A549 (cell line): Measurements from ENCODE around the gene HDGFL2. TPM values are rescaled to one million over a fixed set of nuclear protein-coding genes. Genes with fewer than 3 reads are reported as not detected.

Experiments used
- ATAC-seq, 2 experiments: fragments of 200-7000 bp in 1 of 2; fragments of >200 bp in 1 of 2; cut with Nextera tagmentation in 1 of 2; cut with Tn5 transposase in 1 of 2; 3 replicates each; pipeline versions ENCODE4 v1.8.0 to v1.9.1; 2018 to 2020; ENCODE audit warnings: mild to moderate bottlenecking in 1 of 2, moderate library complexity in 1 of 2
- CTCF ChIA-PET: fragments of 300-600 bp; sonication (Branson Sonifier 250); formaldehyde crosslinking; extraction: SDS; loops from one replicate; lab custom pipeline; 2021; ENCODE audit warnings: antibody characterized with exemption, inconsistent platforms; lab: Yijun Ruan, JAX
- POLR2A ChIA-PET: fragments of 350-600 bp; formaldehyde crosslinking; extraction: SDS; loops from one replicate; lab custom pipeline; 2021; ENCODE audit warnings: antibody characterized with exemption, inconsistent platforms; lab: Yijun Ruan, JAX
- DNase-seq, 2 experiments: peaks; one replicate each; pipeline versions ENCODE4 v3.0.0 to v3.0.0-alpha.2; 2011 to 2016; ENCODE audit warnings: low read depth in 1 of 2, low spot score in 1 of 2
- FAIRE-seq: peaks from 2 replicates; lab custom pipeline; 2011; peaks lifted over from hg19 to GRCh38; lab: Jason Lieb, UNC
- H3K27ac ChIP-seq, 2 experiments: fragments of >200 bp; sonication (Bioruptor Twin); formaldehyde crosslinking; 3 replicates each; pipeline ENCODE4 v1.5.1; 2016 to 2017
- H3K4me1 ChIP-seq: fragments of >200 bp; sonication (Bioruptor Twin); formaldehyde crosslinking; 3 replicates; pipeline ENCODE4 v1.6.1; 2016
- H3K4me2 ChIP-seq: fragments of >200 bp; sonication (Bioruptor Twin); formaldehyde crosslinking; 3 replicates; pipeline ENCODE4 v1.6.1; 2016
- H3K4me3 ChIP-seq: fragments of >200 bp; sonication (Bioruptor Twin); formaldehyde crosslinking; 3 replicates; pipeline ENCODE4 v1.5.1; 2016
- H3K9me3 ChIP-seq: fragments of >200 bp; sonication (Bioruptor Twin); formaldehyde crosslinking; 3 replicates; pipeline ENCODE4 v1.6.1; 2016
- ATOH8 ChIP-seq: fragments of 250-450 bp; sonication (Bioruptor Pico); IDR thresholded peaks from 2 replicates; pipeline ENCODE4 v1.5.0; 2020; ENCODE audit warnings: low read depth, mild to moderate bottlenecking, moderate library complexity
- CBX2 ChIP-seq: fragments of 200-600 bp; sonication (generic); IDR thresholded peaks from 2 replicates; pipeline ENCODE4 v1.6.1; 2016; ENCODE audit warnings: low read depth, mild to moderate bottlenecking, borderline replicate concordance
- CBX8 ChIP-seq: fragments of 200-600 bp; sonication (generic); IDR thresholded peaks from 2 replicates; pipeline ENCODE4 v1.6.1; 2016
- CEBPB ChIP-seq, 2 experiments: fragments of >200 bp in 1 of 2; sonication (Bioruptor Twin) in 1 of 2; formaldehyde crosslinking in 1 of 2; IDR thresholded peaks; 2 replicates each; pipeline ENCODE4 v1.6.1; 2012 to 2016
- CHD2 ChIP-seq: fragments of 150-350 bp; IDR thresholded peaks from 2 replicates; pipeline ENCODE4 v1.6.1; 2014; ENCODE audit warnings: low read length; ENCODE audit not compliant: partially characterized antibody
- CHD4 ChIP-seq: fragments of 200-600 bp; sonication (generic); IDR thresholded peaks from 2 replicates; pipeline ENCODE4 v1.6.1; 2016; ENCODE audit warnings: antibody characterized with exemption, mild to moderate bottlenecking, borderline replicate concordance
- EHF ChIP-seq: fragments of 250-450 bp; sonication (Bioruptor Pico); IDR thresholded peaks from 2 replicates; pipeline ENCODE4 v1.5.0; 2020; ENCODE audit warnings: mild to moderate bottlenecking
- EHMT2 ChIP-seq: fragments of 200-600 bp; sonication (generic); IDR thresholded peaks from 2 replicates; pipeline ENCODE4 v1.6.1; 2016; ENCODE audit warnings: antibody characterized with exemption, low read depth, mild to moderate bottlenecking, moderate library complexity
- ELK1 ChIP-seq: fragments of 150-350 bp; IDR thresholded peaks from 2 replicates; pipeline ENCODE4 v1.6.1; 2014; ENCODE audit warnings: low read depth, mild to moderate bottlenecking, low read length
- FOSL2 ChIP-seq, 2 experiments: fragments of 450-650 bp in 1 of 2; fragments of >200 bp in 1 of 2; sonication (Bioruptor Twin) in 1 of 2; formaldehyde crosslinking; IDR thresholded peaks; 2 replicates each; pipeline versions ENCODE4 v1.5.0 to v1.6.1; 2016 to 2020; ENCODE audit warnings: mild to moderate bottlenecking in 1 of 2, moderate library complexity in 1 of 2
- GATA3 ChIP-seq: IDR thresholded peaks from 2 replicates; pipeline ENCODE4 v1.6.1; 2012; ENCODE audit warnings: borderline replicate concordance
- HES2 ChIP-seq: fragments of >200 bp; sonication (Bioruptor Twin); formaldehyde crosslinking; IDR thresholded peaks from 2 replicates; pipeline ENCODE4 v1.6.1; 2016
- JUN ChIP-seq, 2 experiments: fragments of >200 bp; sonication (Bioruptor Twin); formaldehyde crosslinking; IDR thresholded peaks; 2 replicates in 1 of 2; 3 replicates in 1 of 2; pipeline ENCODE4 v1.6.1; 2016 to 2017
- JUNB ChIP-seq: fragments of >200 bp; sonication (Bioruptor Twin); formaldehyde crosslinking; IDR thresholded peaks from 2 replicates; pipeline ENCODE4 v1.6.1; 2016
- KDM5A ChIP-seq: fragments of 200-600 bp; sonication (generic); IDR thresholded peaks from 2 replicates; pipeline ENCODE4 v1.6.1; 2016; ENCODE audit warnings: antibody characterized with exemption, mild to moderate bottlenecking
- MAZ ChIP-seq: fragments of 150-350 bp; IDR thresholded peaks from 2 replicates; pipeline ENCODE4 v1.6.1; 2014; ENCODE audit warnings: antibody characterized with exemption, low read depth, low read length, borderline replicate concordance
- MYC ChIP-seq: IDR thresholded peaks from 2 replicates; pipeline ENCODE4 v1.6.1; 2012; ENCODE audit warnings: mild to moderate bottlenecking, inconsistent platforms, low read length, improper control_type of control experiment, borderline replicate concordance
- NFE2L2 ChIP-seq: fragments of 150-350 bp; conservative IDR thresholded peaks from 2 replicates; pipeline ENCODE4 v1.6.1; 2014; ENCODE audit warnings: low read length
- NPAS2 ChIP-seq: fragments of 250-450 bp; sonication (Bioruptor Pico); IDR thresholded peaks from 2 replicates; pipeline ENCODE4 v1.8.0; 2022; ENCODE audit warnings: mild to moderate bottlenecking, moderate library complexity, borderline replicate concordance
- NR3C1 ChIP-seq: fragments of >200 bp; sonication (Bioruptor Twin); formaldehyde crosslinking; IDR thresholded peaks from 3 replicates; pipeline ENCODE4 v1.6.1; 2017
- PHF8 ChIP-seq: fragments of 200-600 bp; sonication (generic); IDR thresholded peaks from 2 replicates; pipeline ENCODE4 v1.6.1; 2016; ENCODE audit warnings: low read depth, mild to moderate bottlenecking, antibody characterized with exemption, moderate library complexity, borderline replicate concordance
- POLR2A ChIP-seq: IDR thresholded peaks from 2 replicates; pipeline ENCODE4 v1.6.1; 2012; ENCODE audit warnings: mild to moderate bottlenecking, low read length
- RARB ChIP-seq: fragments of 250-450 bp; sonication (Bioruptor Pico); IDR thresholded peaks from 2 replicates; pipeline ENCODE4 v1.8.0; 2021; ENCODE audit warnings: mild to moderate bottlenecking, moderate library complexity
- RFX5 ChIP-seq: fragments of 450-650 bp; IDR thresholded peaks from 2 replicates; pipeline ENCODE4 v1.7.1; 2014; ENCODE audit warnings: antibody characterized with exemption, mild to moderate bottlenecking, moderate library complexity
- TFCP2L1 ChIP-seq: fragments of 250-450 bp; sonication (Bioruptor Pico); IDR thresholded peaks from 2 replicates; pipeline ENCODE4 v1.5.0; 2021; ENCODE audit warnings: mild to moderate bottlenecking
- TP53 ChIP-seq: fragments of 250-450 bp; sonication (Bioruptor Pico); IDR thresholded peaks from 2 replicates; pipeline ENCODE4 v1.5.0; 2021; ENCODE audit warnings: mild to moderate bottlenecking, moderate library complexity
- ZFP36 ChIP-seq: fragments of 450-650 bp; IDR thresholded peaks from 2 replicates; pipeline ENCODE4 v1.6.1; 2014; ENCODE audit warnings: borderline replicate concordance; ENCODE audit not compliant: partially characterized antibody
- ZNF302 ChIP-seq: fragments of 250-450 bp; sonication (Bioruptor Pico); IDR thresholded peaks from 2 replicates; pipeline ENCODE4 v1.9.0; 2021; ENCODE audit warnings: inconsistent platforms, mild to moderate bottlenecking, moderate library complexity
- WGBS: methylation state at CpG from one replicate; pipeline ENCODE4 v1.1.6; 2017; ENCODE audit errors: missing lambda C conversion rate; 5-methylcytosine and 5-hydroxymethylcytosine counted together
- polyA plus RNA-seq, 4 experiments: library from polyadenylated mRNA; depleted of rRNA in 3 of 4; stranded (reverse); fragments of >200 nt; fragmentation: RNase III in 1 of 4; extraction: RNeasy Plus Mini Kit Qiagen cat#74134 plus additional on column Dnase treatment in 1 of 4; gene quantifications; 2 replicates in 3 of 4; 3 replicates in 1 of 4; pipeline ENCODE4 v1.2.3, GENCODE V29; 2011 to 2017
- TF ChIP-seq, protein P1 (sequence below): fragments of >200 bp; sonication (Bioruptor Twin); formaldehyde crosslinking; IDR thresholded peaks from 3 replicates; pipeline ENCODE4 v1.6.1; 2016
- TF ChIP-seq, protein P2 (sequence below): fragments of 200-600 bp; sonication (generic); IDR thresholded peaks from 2 replicates; pipeline ENCODE4 v1.6.1; 2016; ENCODE audit warnings: antibody characterized with exemption, mild to moderate bottlenecking, moderate library complexity

Gene HDGFL2
- polyA plus RNA-seq, 2 of the 4 experiments (the other 2 are of a cell fraction) = 10.8 to 34.3 TPM

- ATAC-seq = no peak
- no peak for FAIRE-seq
- no peaks in the 10 kb centered on the region for H3K9me3 ChIP-seq
- DNase-seq = no peak
- TF ChIP-seq CHD4 (no peak), GATA3 (no peak), RFX5 (no peak), POLR2A (no peak), CEBPB (IDR thresholded peaks at IDR 0.05) (no peak), CBX2 (no peak), PHF8 (no peak), CBX8 (no peak), RARB (CRISPR knock-in tag) (no peak), ATOH8 (CRISPR knock-in tag) (no peak), JUN (IDR thresholded peaks at IDR 0.05) (no peak), MAZ (no peak), KDM5A (no peak), ZNF302 (CRISPR knock-in tag) (no peak), NFE2L2 (no peak), HES2 (no peak), ELK1 (no peak), ZFP36 (no peak)
- TF ChIP-seq, protein P1, sequence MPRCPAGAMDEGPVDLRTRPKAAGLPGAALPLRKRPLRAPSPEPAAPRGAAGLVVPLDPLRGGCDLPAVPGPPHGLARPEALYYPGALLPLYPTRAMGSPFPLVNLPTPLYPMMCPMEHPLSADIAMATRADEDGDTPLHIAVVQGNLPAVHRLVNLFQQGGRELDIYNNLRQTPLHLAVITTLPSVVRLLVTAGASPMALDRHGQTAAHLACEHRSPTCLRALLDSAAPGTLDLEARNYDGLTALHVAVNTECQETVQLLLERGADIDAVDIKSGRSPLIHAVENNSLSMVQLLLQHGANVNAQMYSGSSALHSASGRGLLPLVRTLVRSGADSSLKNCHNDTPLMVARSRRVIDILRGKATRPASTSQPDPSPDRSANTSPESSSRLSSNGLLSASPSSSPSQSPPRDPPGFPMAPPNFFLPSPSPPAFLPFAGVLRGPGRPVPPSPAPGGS = no peak
- no peak overlapping the region for H3K4me2 ChIP-seq
- WGBS = 95% methylated on average over 6 of the region's 6 CpGs
- H3K4me3 ChIP-seq = no peak overlapping the region
- no peak overlapping the region for H3K27ac ChIP-seq
- CTCF ChIA-PET = interaction anchor here (0.8 to 2.6 kb wide), 2 partner anchors 25 kb away, joined by 3 to 6 read pairs; partner anchors contain the start of gene SH3GL1
- POLR2A ChIA-PET = no interaction called here
- no peaks in the 10 kb centered on the region for H3K4me1 ChIP-seq
Measured at GRCh38 chr19:4425537-4425936, 46.6 kb upstream of the HDGFL2 start.

GRCh38 chr19:4428326-4428975, 43.6 kb upstream of the HDGFL2 start:
- ATAC-seq = no peak
- 86% methylated on average over 9 of the region's 20 CpGs for WGBS
- H3K9me3 ChIP-seq = no peaks in the 10 kb centered on the region
- CTCF ChIA-PET = interaction anchor here (2.7 kb wide), 1 partner anchor 28 kb away, joined by 11 read pairs; the partner anchor contains the start of gene SH3GL1
- POLR2A ChIA-PET = no interaction called here
- FAIRE-seq = no peak
- no peak for DNase-seq
- no peak overlapping the region for H3K27ac ChIP-seq
- no peak overlapping the region for H3K4me2 ChIP-seq
- H3K4me1 ChIP-seq = no peaks in the 10 kb centered on the region
- TF ChIP-seq, protein P2, sequence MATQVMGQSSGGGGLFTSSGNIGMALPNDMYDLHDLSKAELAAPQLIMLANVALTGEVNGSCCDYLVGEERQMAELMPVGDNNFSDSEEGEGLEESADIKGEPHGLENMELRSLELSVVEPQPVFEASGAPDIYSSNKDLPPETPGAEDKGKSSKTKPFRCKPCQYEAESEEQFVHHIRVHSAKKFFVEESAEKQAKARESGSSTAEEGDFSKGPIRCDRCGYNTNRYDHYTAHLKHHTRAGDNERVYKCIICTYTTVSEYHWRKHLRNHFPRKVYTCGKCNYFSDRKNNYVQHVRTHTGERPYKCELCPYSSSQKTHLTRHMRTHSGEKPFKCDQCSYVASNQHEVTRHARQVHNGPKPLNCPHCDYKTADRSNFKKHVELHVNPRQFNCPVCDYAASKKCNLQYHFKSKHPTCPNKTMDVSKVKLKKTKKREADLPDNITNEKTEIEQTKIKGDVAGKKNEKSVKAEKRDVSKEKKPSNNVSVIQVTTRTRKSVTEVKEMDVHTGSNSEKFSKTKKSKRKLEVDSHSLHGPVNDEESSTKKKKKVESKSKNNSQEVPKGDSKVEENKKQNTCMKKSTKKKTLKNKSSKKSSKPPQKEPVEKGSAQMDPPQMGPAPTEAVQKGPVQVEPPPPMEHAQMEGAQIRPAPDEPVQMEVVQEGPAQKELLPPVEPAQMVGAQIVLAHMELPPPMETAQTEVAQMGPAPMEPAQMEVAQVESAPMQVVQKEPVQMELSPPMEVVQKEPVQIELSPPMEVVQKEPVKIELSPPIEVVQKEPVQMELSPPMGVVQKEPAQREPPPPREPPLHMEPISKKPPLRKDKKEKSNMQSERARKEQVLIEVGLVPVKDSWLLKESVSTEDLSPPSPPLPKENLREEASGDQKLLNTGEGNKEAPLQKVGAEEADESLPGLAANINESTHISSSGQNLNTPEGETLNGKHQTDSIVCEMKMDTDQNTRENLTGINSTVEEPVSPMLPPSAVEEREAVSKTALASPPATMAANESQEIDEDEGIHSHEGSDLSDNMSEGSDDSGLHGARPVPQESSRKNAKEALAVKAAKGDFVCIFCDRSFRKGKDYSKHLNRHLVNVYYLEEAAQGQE = no peak
- TF ChIP-seq MYC (no peak), CHD2 (no peak), TP53 (no peak), JUNB (no peak), TFCP2L1 (CRISPR knock-in tag) (no peak), PHF8 (no peak), JUN (IDR thresholded peaks at IDR 0.05) (no peak), EHMT2 (no peak), FOSL2 (IDR thresholded peaks at IDR 0.05) (no peak), FOSL2 (CRISPR knock-in tag; IDR thresholded peaks at IDR 0.05) (no peak), NPAS2 (CRISPR knock-in tag) (no peak), CEBPB (IDR thresholded peaks at IDR 0.05) (no peak), NR3C1 (no peak), CBX2 (no peak), ZNF302 (CRISPR knock-in tag) (no peak), NFE2L2 (no peak), EHF (CRISPR knock-in tag) (no peak)
- TF ChIP-seq, all 56 proteins: peak for 0
- H3K4me3 ChIP-seq = no peak overlapping the region
